MCF 10A (cell line): ENCODE measurements around the gene PTPN20. TPM values are rescaled to one million over a fixed set of nuclear protein-coding genes. Genes with fewer than 3 reads are reported as not detected.
"Not testable (repeated sequence)": the region's sequence is repeated elsewhere in the genome, so short reads cannot be mapped to it uniquely, and the experiment has no call there.

Source experiments
- Bru-seq: library from RNA; stranded (reverse); fragments of 400-500 nt; gene quantifications from one replicate; lab custom pipeline; 2021; lab: Mats Ljungman, UMichigan
- BruChase-seq, 2 experiments: library from RNA; stranded (reverse); fragments of 400-500 nt; gene quantifications; one replicate each; lab custom pipeline; 2021; lab: Mats Ljungman, UMichigan
- BruUV-seq: library from RNA; stranded (reverse); fragments of 400-500 nt; replicated peaks from 2 replicates; lab custom pipeline; 2021; lab: Mats Ljungman, UMichigan
- CTCF ChIA-PET: fragments of 300-600 bp; sonication (Branson Sonifier 250); formaldehyde crosslinking; extraction: SDS; loops from one replicate; lab custom pipeline; 2021; ENCODE audit warnings: antibody characterized with exemption, inconsistent platforms; lab: Yijun Ruan, JAX
- POLR2A ChIA-PET: fragments of 300-600, 350-650 bp; sonication (Branson Sonifier 250); formaldehyde crosslinking; extraction: SDS; loops from one replicate; lab custom pipeline; 2020; ENCODE audit warnings: antibody characterized with exemption, inconsistent platforms; lab: Yijun Ruan, JAX
- DNase-seq: peaks from one replicate; pipeline ENCODE4 v3.0.0-alpha.2; 2018; ENCODE audit not compliant: unreplicated experiment
- H3K27ac Mint-ChIP-seq: one replicate; pipeline ENCODE4 v1.8.0; 2022; ENCODE audit warnings: mild to moderate bottlenecking, low read depth, mixed read lengths; ENCODE audit not compliant: unreplicated experiment
- H3K27me3 Mint-ChIP-seq: one replicate; pipeline ENCODE4 v1.8.0; 2022; ENCODE audit warnings: mixed read lengths; ENCODE audit not compliant: insufficient read depth, unreplicated experiment
- H3K36me3 Mint-ChIP-seq: one replicate; pipeline ENCODE4 v1.8.0; 2022; ENCODE audit warnings: mild to moderate bottlenecking, moderate library complexity, mixed read lengths; ENCODE audit not compliant: insufficient read depth, unreplicated experiment
- H3K4me1 Mint-ChIP-seq: one replicate; pipeline ENCODE4 v1.8.0; 2022; ENCODE audit warnings: mixed read lengths; ENCODE audit not compliant: insufficient read depth, unreplicated experiment
- H3K4me3 Mint-ChIP-seq: one replicate; pipeline ENCODE4 v1.8.0; 2022; ENCODE audit warnings: mild to moderate bottlenecking, moderate library complexity, mixed read lengths; ENCODE audit not compliant: unreplicated experiment
- H3K9me3 Mint-ChIP-seq: one replicate; pipeline ENCODE4 v1.8.0; 2022; ENCODE audit warnings: mixed read lengths; ENCODE audit not compliant: unreplicated experiment
- intact Hi-C: fragments of 100-400 bp; cut with micrococcal nuclease; formaldehyde crosslinking; loops from 2 replicates; pipeline ENCODE4 v1.14.1; 2022
- long read RNA-seq: library from polyadenylated mRNA; stranded (forward); transcript quantifications from one replicate; pipeline ENCODE4 v2.0.0, GENCODE V29; 2022
- total RNA-seq: library from RNA; stranded (reverse); gene quantifications from 2 replicates; pipeline ENCODE4 v1.2.3, GENCODE V29; 2022

Gene PTPN20
- total RNA-seq = 0.22 and 0.26 TPM in 2 replicates
- Bru-seq, nascent RNA = percentile 21 among the genes with signal in this experiment
- BruChase-seq, experiment 1, labeled RNA remaining after a 6-hour chase = percentile 41 among the genes with signal in this experiment
- BruChase-seq, experiment 2, labeled RNA remaining after a 2-hour chase = percentile 37 among the genes with signal in this experiment
- long read RNA-seq = 0 reads

- intact Hi-C loops, BruUV-seq, H3K27ac Mint-ChIP-seq, CTCF ChIA-PET, H3K4me1 Mint-ChIP-seq, H3K27me3 Mint-ChIP-seq, H3K36me3 Mint-ChIP-seq, POLR2A ChIA-PET, H3K9me3 Mint-ChIP-seq, H3K4me3 Mint-ChIP-seq: not testable (repeated sequence)
- peak; percentile 0 for DNase-seq
Measured at GRCh38 chr10:46911144-46911876, at the start of gene PTPN20. Gene PTPN20, plus strand, starts transcription at chr10:46911428. Its CDS starts 21,072 bp downstream, at chr10:46932500.

GRCh38 chr10:46869716-46870115 lies 41.5 kb upstream of the PTPN20 start:
- POLR2A ChIA-PET, H3K27me3 Mint-ChIP-seq, DNase-seq, intact Hi-C loops, H3K4me1 Mint-ChIP-seq, H3K36me3 Mint-ChIP-seq, H3K4me3 Mint-ChIP-seq, H3K9me3 Mint-ChIP-seq, CTCF ChIA-PET, H3K27ac Mint-ChIP-seq, BruUV-seq: not testable (repeated sequence)

GRCh38 chr10:46871583-46871982 lies 39.6 kb upstream of the PTPN20 start:
- POLR2A ChIA-PET, CTCF ChIA-PET, BruUV-seq, H3K4me3 Mint-ChIP-seq, intact Hi-C loops, H3K27me3 Mint-ChIP-seq, H3K9me3 Mint-ChIP-seq, DNase-seq, H3K4me1 Mint-ChIP-seq, H3K27ac Mint-ChIP-seq, H3K36me3 Mint-ChIP-seq: not testable (repeated sequence)

- H3K9me3 Mint-ChIP-seq, H3K4me3 Mint-ChIP-seq, H3K27ac Mint-ChIP-seq, H3K4me1 Mint-ChIP-seq, intact Hi-C loops, DNase-seq, BruUV-seq, CTCF ChIA-PET, POLR2A ChIA-PET, H3K36me3 Mint-ChIP-seq, H3K27me3 Mint-ChIP-seq: not testable (repeated sequence)
Measured at GRCh38 chr10:46875304-46875703, 35.9 kb upstream of the PTPN20 start.

- H3K4me1 Mint-ChIP-seq, H3K4me3 Mint-ChIP-seq, CTCF ChIA-PET, H3K9me3 Mint-ChIP-seq, POLR2A ChIA-PET, intact Hi-C loops, H3K36me3 Mint-ChIP-seq, DNase-seq, BruUV-seq, H3K27ac Mint-ChIP-seq, H3K27me3 Mint-ChIP-seq: not testable (repeated sequence)
Measured at GRCh38 chr10:46876773-46877172, 34.5 kb upstream of the PTPN20 start.

- H3K36me3 Mint-ChIP-seq, DNase-seq, CTCF ChIA-PET, H3K4me3 Mint-ChIP-seq, BruUV-seq, H3K9me3 Mint-ChIP-seq, intact Hi-C loops, POLR2A ChIA-PET, H3K4me1 Mint-ChIP-seq, H3K27ac Mint-ChIP-seq, H3K27me3 Mint-ChIP-seq: not testable (repeated sequence)
Measured at GRCh38 chr10:46878761-46879160, 32.5 kb upstream of the PTPN20 start.
